Fibroblast of pulmonary artery (primary cell): Measurements from ENCODE around the gene NF1.

Source experiments
- DNase-seq: peaks from one replicate; pipeline ENCODE4 v3.0.0-alpha.2; 2010; ENCODE audit warnings: low read depth
- H3K4me3 ChIP-seq: replicated peaks from 2 replicates; pipeline ENCODE4 v1.5.1; 2011; ENCODE audit warnings: low read depth, mild to moderate bottlenecking, control low read depth, low read length, moderate library complexity
- CTCF ChIP-seq: IDR thresholded peaks from 2 replicates; pipeline ENCODE4 v1.5.1; 2011; ENCODE audit warnings: mild to moderate bottlenecking, control low read depth, low read length, inconsistent platforms; ENCODE audit errors: missing control alignments

The NF1 gene

GRCh38 chr17:31387438-31387837 is 292.7 kb downstream of the NF1 start:
- no peak for TF ChIP-seq CTCF
- H3K4me3 ChIP-seq: no peak overlapping the region
- no peak for DNase-seq

DNA sequence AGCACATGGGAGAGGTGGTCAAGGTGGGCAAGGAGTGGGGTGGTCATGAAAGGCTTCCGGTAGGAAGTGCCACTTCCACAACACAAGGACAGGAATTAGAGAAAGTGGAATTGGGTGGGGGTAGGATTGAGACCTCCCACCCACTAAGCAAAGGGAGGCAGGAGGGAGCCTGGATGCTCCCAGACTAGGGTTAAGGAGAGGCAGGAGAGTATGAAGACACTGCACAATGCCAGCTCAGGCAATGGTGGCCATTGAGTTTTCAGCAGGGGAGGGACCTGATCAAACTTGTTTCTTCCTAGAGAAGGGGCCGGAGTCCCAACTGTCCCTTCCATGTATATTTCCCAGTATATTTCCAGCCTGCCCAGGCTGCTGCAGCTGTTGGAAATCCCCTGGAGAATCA is 293.6 kb downstream of the NF1 start:
- no peak for TF ChIP-seq CTCF
- no peak for DNase-seq
- no peak overlapping the region for H3K4me3 ChIP-seq

DNA sequence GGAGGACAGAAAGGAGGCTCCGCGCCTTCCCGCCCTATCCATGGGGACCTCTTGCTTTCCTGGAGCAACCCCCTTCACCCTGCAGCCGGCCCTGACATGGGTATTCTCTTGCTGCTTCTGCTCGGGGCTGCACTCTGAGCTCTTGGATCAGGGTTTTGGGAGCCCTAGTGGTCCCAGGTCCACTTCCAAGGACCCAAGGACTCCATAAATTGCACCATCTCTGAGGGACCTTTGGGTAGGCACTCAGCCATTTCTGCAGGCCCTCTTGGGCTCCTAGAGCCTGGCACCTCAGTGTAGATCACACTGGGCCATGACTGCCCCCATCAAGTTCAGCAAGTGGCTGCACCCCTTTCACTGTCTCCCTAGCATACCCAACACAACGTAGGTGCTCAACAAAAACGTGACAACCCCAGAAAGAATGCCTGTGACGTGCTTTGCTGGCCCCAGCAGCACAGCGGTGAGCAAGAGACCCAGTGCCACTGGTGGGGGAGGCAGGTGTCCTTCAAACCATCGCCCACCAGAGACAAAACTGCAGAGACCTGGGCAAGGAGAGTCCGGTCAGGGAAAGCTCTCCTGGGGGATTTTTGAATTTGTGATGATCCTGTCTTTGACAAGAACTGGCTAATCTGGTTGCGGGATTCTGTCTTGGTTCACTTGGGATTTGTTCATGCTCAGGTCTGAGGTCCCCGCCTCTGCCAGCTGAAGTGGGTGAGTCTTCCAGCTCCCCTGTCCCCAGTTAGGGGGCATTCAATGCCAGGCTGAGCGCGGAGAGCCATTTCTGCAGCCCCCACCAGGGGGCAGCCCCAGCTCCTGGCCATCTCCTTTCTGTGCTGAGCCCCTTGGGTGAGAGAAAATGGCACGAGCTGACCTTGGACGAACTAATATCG is 294.2 kb downstream of the NF1 start:
- TF ChIP-seq CTCF: peak; percentile 73
- peak; percentile 14 for DNase-seq
- no peak overlapping the region for H3K4me3 ChIP-seq

GRCh38 chr17:31389657-31390381 is 295.0 kb downstream of the NF1 start:
- no peak for TF ChIP-seq CTCF
- no peak for DNase-seq
- no peak overlapping the region for H3K4me3 ChIP-seq

DNA sequence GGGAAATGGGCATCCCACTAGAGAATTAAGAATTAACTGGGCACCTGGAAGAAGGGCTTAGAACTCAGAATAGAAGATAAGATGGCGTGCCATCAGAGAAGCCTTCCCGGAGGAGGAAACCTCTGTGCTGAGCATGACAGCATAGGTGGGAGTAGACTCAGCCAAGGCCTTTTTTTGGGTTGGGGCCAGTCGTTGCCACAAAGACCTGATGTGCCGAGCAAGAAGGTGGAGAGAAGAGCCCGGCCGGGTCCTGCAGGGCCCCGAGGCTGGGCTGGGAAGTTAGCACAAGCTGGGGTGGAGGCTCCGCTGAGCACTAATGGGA is 295.6 kb downstream of the NF1 start:
- no peak overlapping the region for H3K4me3 ChIP-seq
- no peak for TF ChIP-seq CTCF

GRCh38 chr17:31390748-31391495 is 296.1 kb downstream of the NF1 start:
- TF ChIP-seq CTCF: no peak
- peak overlapping the region; percentile 25 for H3K4me3 ChIP-seq
- DNase-seq: no peak

More for the DNA sequence above, 295.6 kb downstream of the NF1 start:
- DNase-seq: no peak
